Mesendoderm (in vitro differentiated cells): ENCODE data around the gene KCTD6.
A peak's percentile ranks its signal among the peaks of the same experiment; 100 is the strongest.

Experiments used
- DNase-seq: peaks from one replicate; pipeline ENCODE4 v3.0.0; 2013
- H2AK5ac ChIP-seq: 2 replicates; pipeline ENCODE4 v1.6.1; 2013; ENCODE audit warnings: low read length, inconsistent platforms
- H2BK120ac ChIP-seq: 2 replicates; pipeline ENCODE4 v1.6.1; 2013; ENCODE audit warnings: low read depth, mild to moderate bottlenecking, low read length, moderate library complexity, mixed read lengths
- H2BK15ac ChIP-seq: replicated peaks from 2 replicates; pipeline ENCODE4 v1.6.1; 2013; ENCODE audit warnings: low read depth, mild to moderate bottlenecking, moderate library complexity
- H2BK5ac ChIP-seq: 2 replicates; pipeline ENCODE4 v1.6.1; 2013; ENCODE audit warnings: low read length, inconsistent platforms
- H3K18ac ChIP-seq: 2 replicates; pipeline ENCODE4 v1.6.1; 2013; ENCODE audit warnings: mild to moderate bottlenecking, low read length, mixed read lengths
- H3K23ac ChIP-seq: one replicate; pipeline ENCODE4 v1.6.1; 2013; ENCODE audit warnings: low read length
- H3K27ac ChIP-seq: 2 replicates; pipeline ENCODE4 v1.5.1; 2013; ENCODE audit warnings: low read depth, mild to moderate bottlenecking, inconsistent platforms, low read length, moderate library complexity
- H3K27me3 ChIP-seq: 2 replicates; pipeline ENCODE4 v1.6.1; 2013; ENCODE audit warnings: low read length, control low read depth, mild to moderate bottlenecking, inconsistent platforms; ENCODE audit not compliant: insufficient read depth, poor library complexity
- H3K36me3 ChIP-seq: 2 replicates; pipeline ENCODE4 v1.6.1; 2013; ENCODE audit warnings: low read length, inconsistent platforms; ENCODE audit not compliant: control insufficient read depth, insufficient read depth
- H3K4ac ChIP-seq: one replicate; pipeline ENCODE4 v1.6.1; 2013; ENCODE audit warnings: low read depth, mild to moderate bottlenecking, low read length, moderate library complexity
- H3K4me1 ChIP-seq: 2 replicates; pipeline ENCODE4 v1.6.1; 2013; ENCODE audit warnings: low read depth, low read length, inconsistent platforms; ENCODE audit not compliant: control insufficient read depth
- H3K4me2 ChIP-seq: 2 replicates; pipeline ENCODE4 v1.6.1; 2013; ENCODE audit warnings: low read length
- H3K4me3 ChIP-seq: 2 replicates; pipeline ENCODE4 v1.5.1; 2013; ENCODE audit warnings: mild to moderate bottlenecking, low read length
- H3K56ac ChIP-seq: one replicate; pipeline ENCODE4 v1.6.1; 2013; ENCODE audit warnings: low read length
- H3K79me1 ChIP-seq: 2 replicates; pipeline ENCODE4 v1.6.1; 2013; ENCODE audit warnings: low read length, inconsistent platforms
- H3K79me2 ChIP-seq: 2 replicates; pipeline ENCODE4 v1.6.1; 2013; ENCODE audit warnings: mild to moderate bottlenecking, low read length; ENCODE audit not compliant: control insufficient read depth, insufficient read depth
- H3K9ac ChIP-seq: 2 replicates; pipeline ENCODE4 v1.6.1; 2013; ENCODE audit warnings: low read length, inconsistent platforms
- H4K5ac ChIP-seq: one replicate; pipeline ENCODE4 v1.6.1; 2013; ENCODE audit warnings: low read length
- H4K8ac ChIP-seq: one replicate; pipeline ENCODE4 v1.6.1; 2013; ENCODE audit warnings: low read depth, mild to moderate bottlenecking, control low read depth, low read length, moderate library complexity
- WGBS: extraction: QIAGEN DNeasy Blood & Tissue Kit; methylation state at CpG from one replicate; pipeline ENCODE4 v1.1.7; 2013; ENCODE audit warnings: low lambda C conversion rate, missing lambda C conversion rate; ENCODE audit not compliant: insufficient coverage; ENCODE audit errors: extremely low coverage; 5-methylcytosine and 5-hydroxymethylcytosine counted together

KCTD6 gene

DNA sequence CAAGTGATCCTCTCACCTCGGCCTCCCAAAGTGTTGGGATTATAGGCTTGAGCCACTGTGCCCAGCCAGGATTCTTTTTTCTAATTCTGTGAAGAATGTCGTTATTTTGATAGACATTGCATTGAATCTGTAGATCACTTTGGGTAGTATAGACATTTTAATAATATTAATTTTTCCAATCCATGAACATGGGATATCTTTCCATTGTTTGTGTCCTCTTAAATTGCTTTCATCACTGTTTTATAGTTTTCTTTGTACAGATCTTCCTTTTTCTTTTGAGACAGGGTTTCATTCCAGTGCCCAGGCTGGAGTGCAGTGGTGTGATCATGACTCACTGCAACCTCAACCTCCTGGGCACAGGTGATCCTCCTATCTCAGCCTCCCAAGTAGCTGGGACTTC lies 11.6 kb upstream of the KCTD6 start:
- H4K8ac ChIP-seq = no peak overlapping the region
- no CpG with 5 or more reads among the region's 2 CpGs for WGBS
- no peaks in the 10 kb centered on the region for H3K4me1 ChIP-seq
- H3K79me2 ChIP-seq = no peaks in the 10 kb centered on the region
- no peaks in the 10 kb centered on the region for H3K36me3 ChIP-seq
- no peak overlapping the region for H2BK5ac ChIP-seq
- DNase-seq = no peak
- no peak overlapping the region for H3K4ac ChIP-seq
- H2BK15ac ChIP-seq = no peak overlapping the region
- no peak overlapping the region for H2AK5ac ChIP-seq
- no peak overlapping the region for H3K27ac ChIP-seq
- no peak overlapping the region for H3K4me2 ChIP-seq
- H2BK120ac ChIP-seq = no peak overlapping the region
- H3K23ac ChIP-seq = no peak overlapping the region
- no peak overlapping the region for H3K9ac ChIP-seq
- no peaks in the 10 kb centered on the region for H3K79me1 ChIP-seq
- H3K4me3 ChIP-seq = no peak overlapping the region
- no peak overlapping the region for H4K5ac ChIP-seq
- no peak overlapping the region for H3K18ac ChIP-seq
- no peaks in the 10 kb centered on the region for H3K27me3 ChIP-seq
- no peak overlapping the region for H3K56ac ChIP-seq

DNA sequence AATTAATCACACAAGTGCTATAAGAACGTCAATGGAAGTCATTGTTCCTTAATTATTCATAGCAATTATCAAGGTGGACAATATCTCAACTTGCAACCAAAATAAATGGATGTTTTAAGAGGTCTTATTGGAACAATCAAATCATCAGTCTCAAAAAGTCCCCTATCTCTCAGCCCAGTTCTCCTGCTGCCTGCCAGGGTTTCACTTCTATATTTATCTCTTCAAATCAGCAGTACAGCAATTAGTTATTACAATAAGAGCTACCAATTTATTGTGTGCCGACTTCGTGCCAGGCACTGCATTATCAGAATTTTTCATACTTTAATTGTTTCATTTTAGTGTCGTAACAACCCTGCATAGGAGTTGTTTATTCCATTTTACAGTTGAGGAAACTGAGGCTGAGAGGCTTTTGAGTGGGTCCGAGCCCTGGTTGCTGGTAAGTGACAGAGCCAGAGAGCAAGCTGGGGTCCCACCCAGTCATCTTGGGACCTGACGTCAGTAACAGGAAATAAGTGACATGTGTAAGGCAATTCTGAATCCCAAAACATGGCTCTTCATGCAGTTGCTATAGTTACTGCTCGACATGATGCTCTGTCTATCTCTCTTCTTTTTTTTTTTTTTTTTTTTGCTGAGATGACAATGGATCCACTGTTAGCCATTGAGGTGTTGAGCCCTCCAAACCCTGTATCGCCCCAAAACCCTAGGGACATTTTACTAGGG lies 8.8 kb upstream of the KCTD6 start:
- Histone ChIP-seq H3K79me1 (no peaks in the 10 kb centered on the region), H3K23ac (no peak overlapping the region), H3K4me1 (peaks cover 5% of the 10 kb centered on the region), H3K9ac (no peak overlapping the region), H3K56ac (no peak overlapping the region), H4K5ac (no peak overlapping the region), H3K4ac (no peak overlapping the region), H2BK15ac (no peak overlapping the region), H3K27me3 (no peaks in the 10 kb centered on the region), H4K8ac (no peak overlapping the region), H2AK5ac (no peak overlapping the region), H2BK120ac (no peak overlapping the region), H3K27ac (no peak overlapping the region), H3K4me2 (no peak overlapping the region), H3K18ac (no peak overlapping the region), H3K36me3 (no peaks in the 10 kb centered on the region), H3K79me2 (no peaks in the 10 kb centered on the region), H3K4me3 (no peak overlapping the region), H2BK5ac (no peak overlapping the region)
- no CpG with 5 or more reads among the region's 8 CpGs for WGBS
- no peak for DNase-seq

DNA sequence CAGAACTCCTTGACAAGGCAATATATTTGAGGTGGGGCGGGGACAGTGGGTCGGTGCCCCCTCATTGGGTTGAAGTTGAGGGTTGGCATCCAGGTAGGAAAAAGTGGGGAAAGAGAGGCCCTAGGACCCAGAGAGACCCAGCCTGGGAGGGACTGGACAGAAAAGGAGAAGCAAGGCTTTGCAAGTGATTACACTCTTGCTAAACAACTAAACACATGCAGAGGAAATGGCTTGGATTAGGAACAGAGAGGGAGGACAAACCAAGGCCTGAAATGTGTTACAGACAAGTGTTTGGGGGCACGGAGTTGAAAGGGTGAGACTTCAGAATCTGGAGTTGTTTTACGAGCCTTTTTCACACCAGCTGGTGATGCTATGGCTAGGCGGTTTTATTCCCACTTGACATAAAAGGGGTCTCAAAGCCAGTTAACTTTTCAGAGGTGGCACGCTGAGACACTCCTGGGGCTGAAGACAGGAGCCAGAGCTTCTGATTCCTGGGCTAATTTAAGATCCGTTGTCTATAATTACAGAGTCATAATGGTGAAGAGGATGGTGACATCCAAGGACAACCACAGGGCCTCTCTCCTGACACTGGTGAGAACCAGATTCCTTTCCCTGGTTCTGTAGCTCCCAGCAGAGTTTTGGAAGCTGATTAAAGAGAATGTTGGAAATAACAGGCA lies 7.7 kb upstream of the KCTD6 start:
- Histone ChIP-seq H3K27ac (no peak overlapping the region), H2BK15ac (no peak overlapping the region), H3K4me3 (no peak overlapping the region), H2BK120ac (no peak overlapping the region), H3K23ac (no peak overlapping the region), H3K9ac (no peak overlapping the region), H2AK5ac (no peak overlapping the region), H4K5ac (no peak overlapping the region), H3K36me3 (no peaks in the 10 kb centered on the region), H3K56ac (no peak overlapping the region), H3K79me2 (no peaks in the 10 kb centered on the region), H3K4me2 (no peak overlapping the region), H3K18ac (no peak overlapping the region), H3K79me1 (no peaks in the 10 kb centered on the region), H3K4ac (no peak overlapping the region), H2BK5ac (no peak overlapping the region), H3K4me1 (peaks cover 7% of the 10 kb centered on the region), H3K27me3 (no peaks in the 10 kb centered on the region), H4K8ac (no peak overlapping the region)
- DNase-seq = no peak
- WGBS = no CpG with 5 or more reads among the region's 7 CpGs

DNA sequence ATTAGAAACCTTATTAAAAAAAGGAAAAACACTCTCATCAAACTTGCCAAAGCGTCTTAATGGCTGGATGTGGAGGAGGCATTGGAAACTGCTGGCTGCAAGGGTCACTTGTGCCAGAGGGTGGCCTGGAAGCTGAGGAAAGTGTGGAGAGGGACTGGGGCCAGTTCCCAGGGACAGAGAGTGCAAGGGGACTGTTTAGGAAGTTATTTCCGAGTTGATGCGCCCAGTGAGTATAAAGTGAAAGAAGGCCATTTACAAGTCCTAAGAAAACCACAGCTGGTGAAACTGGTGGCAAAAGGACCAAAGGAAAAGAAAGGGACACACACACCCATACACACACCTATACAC lies 7.2 kb upstream of the KCTD6 start:
- no peak overlapping the region for H3K4me3 ChIP-seq
- peaks cover 7% of the 10 kb centered on the region for H3K4me1 ChIP-seq
- H4K5ac ChIP-seq = no peak overlapping the region
- no peaks in the 10 kb centered on the region for H3K36me3 ChIP-seq
- H3K23ac ChIP-seq = no peak overlapping the region
- H3K18ac ChIP-seq = no peak overlapping the region
- H3K4ac ChIP-seq = no peak overlapping the region
- no peak overlapping the region for H3K27ac ChIP-seq
- no peak for DNase-seq
- no peak overlapping the region for H4K8ac ChIP-seq
- H3K79me2 ChIP-seq = no peaks in the 10 kb centered on the region
- H2BK120ac ChIP-seq = no peak overlapping the region
- H3K27me3 ChIP-seq = no peaks in the 10 kb centered on the region
- no peak overlapping the region for H2AK5ac ChIP-seq
- H3K56ac ChIP-seq = peak overlapping the region; percentile 31
- H3K4me2 ChIP-seq = no peak overlapping the region
- WGBS = no CpG with 5 or more reads among the region's 3 CpGs
- no peak overlapping the region for H2BK5ac ChIP-seq
- no peaks in the 10 kb centered on the region for H3K79me1 ChIP-seq
- no peak overlapping the region for H3K9ac ChIP-seq
- H2BK15ac ChIP-seq = no peak overlapping the region

DNA sequence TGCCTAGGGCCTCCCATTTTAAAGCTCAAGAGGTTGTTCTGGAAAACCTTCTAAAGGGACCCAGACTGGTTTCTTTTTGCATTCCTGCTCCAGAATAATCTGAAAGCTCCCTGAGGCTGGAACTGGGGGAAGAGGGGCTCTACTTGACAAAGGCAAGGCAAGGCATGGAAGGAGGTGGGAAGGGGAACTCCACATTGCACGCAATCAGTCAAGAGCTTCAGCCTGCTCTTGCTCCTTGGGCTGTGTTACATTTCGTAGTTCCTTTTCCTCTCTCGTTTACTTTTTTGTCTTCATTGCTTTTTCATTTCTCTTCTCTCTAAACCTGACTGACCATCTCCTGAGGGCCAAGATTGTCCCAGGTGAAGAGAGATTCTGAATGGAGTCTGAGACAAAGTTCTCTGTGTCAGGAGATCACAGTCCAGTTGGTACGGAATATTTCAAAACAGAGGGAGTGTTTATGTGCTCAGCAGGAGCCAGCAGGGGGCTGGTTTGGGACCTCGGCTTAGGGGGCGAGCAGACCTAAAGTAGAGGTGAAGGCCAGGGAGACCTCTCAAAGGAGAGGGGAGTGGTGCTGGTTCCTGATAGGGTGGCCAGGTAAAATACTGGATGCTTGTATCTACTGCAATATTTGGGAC lies 6.0 kb upstream of the KCTD6 start:
- H2BK15ac ChIP-seq = no peak overlapping the region
- no peaks in the 10 kb centered on the region for H3K36me3 ChIP-seq
- H3K27ac ChIP-seq = no peak overlapping the region
- H3K79me2 ChIP-seq = no peaks in the 10 kb centered on the region
- H3K4me2 ChIP-seq = no peak overlapping the region
- H2BK120ac ChIP-seq = no peak overlapping the region
- no peaks in the 10 kb centered on the region for H3K79me1 ChIP-seq
- no peak overlapping the region for H4K5ac ChIP-seq
- no peaks in the 10 kb centered on the region for H3K27me3 ChIP-seq
- no peak overlapping the region for H3K4me3 ChIP-seq
- H2AK5ac ChIP-seq = no peak overlapping the region
- H3K4me1 ChIP-seq = peaks cover 8% of the 10 kb centered on the region
- no peak for DNase-seq
- H3K23ac ChIP-seq = no peak overlapping the region
- H3K9ac ChIP-seq = no peak overlapping the region
- H3K4ac ChIP-seq = no peak overlapping the region
- no CpG with 5 or more reads among the region's 6 CpGs for WGBS
- no peak overlapping the region for H2BK5ac ChIP-seq
- H4K8ac ChIP-seq = no peak overlapping the region
- H3K56ac ChIP-seq = no peak overlapping the region
- no peak overlapping the region for H3K18ac ChIP-seq
